Body of pancreas (tissue), 4 donors: ENCODE data around the gene HAUS7. TPM values are rescaled to one million over a fixed set of nuclear protein-coding genes. Genes with fewer than 3 reads are reported as not detected.

Source experiments
- ATAC-seq: fragments of 150-250 bp; one replicate; pipeline ENCODE4 v1.9.1; 2016
- DNase-seq, 4 donors: peaks; one replicate each; pipeline ENCODE4 v3.0.0-alpha.2; 2019
- H3K27ac ChIP-seq, 4 donors: fragments of 200-600 bp; sonication (generic); 1 replicate in 3 of 4; 2 replicates in 1 of 4; pipeline versions ENCODE4 v1.5.1 to v1.6.1; 2016 to 2019; ENCODE audit warnings: mild to moderate bottlenecking in 1 of 4, mixed read lengths in 1 of 4, moderate library complexity in 1 of 4
- H3K27me3 ChIP-seq, 2 donors: fragments of 200-600 bp; sonication (generic); one replicate each; pipeline ENCODE4 v1.6.0; 2016; ENCODE audit warnings: mild to moderate bottlenecking in 1 of 2
- H3K36me3 ChIP-seq, 2 donors: fragments of 200-600 bp; sonication (generic); replicated peaks in 1 of 2; 2 replicates each; pipeline ENCODE4 v1.5.1; 2016; ENCODE audit warnings: low read depth in 2 of 2; ENCODE audit not compliant: insufficient read depth in 1 of 2
- H3K4me1 ChIP-seq: fragments of 200-600 bp; sonication (generic); one replicate; pipeline ENCODE4 v1.6.0; 2016
- H3K4me3 ChIP-seq, 2 donors: fragments of 200-600 bp; sonication (generic); 1 replicate in 1 of 2; 2 replicates in 1 of 2; pipeline ENCODE4 v1.5.1; 2016 to 2019
- H3K9me3 ChIP-seq, 3 donors: fragments of 200-600 bp; sonication (generic); 1 replicate in 2 of 3; 2 replicates in 1 of 3; pipeline ENCODE4 v1.5.1; 2016
- CTCF ChIP-seq, 7 experiments: fragments of 450-650 bp in 4 of 7; fragments of 200-600 bp in 3 of 7; sonication (generic) in 3 of 7; IDR thresholded peaks; one replicate each; pipeline ENCODE4 v1.5.1; 2016 to 2019; ENCODE audit warnings: antibody characterized with exemption in 7 of 7
- POLR2A ChIP-seq, 3 donors: fragments of 450-650 bp; IDR thresholded peaks; one replicate each; pipeline ENCODE4 v1.6.1; 2016; ENCODE audit warnings: antibody characterized with exemption in 3 of 3, mild to moderate bottlenecking in 2 of 3
- WGBS, 2 donors: methylation state at CpG; one replicate each; pipeline ENCODE4 v1.1.5; 2017; 5-methylcytosine and 5-hydroxymethylcytosine counted together
- intact Hi-C: fragments of 100-400 bp; cut with DNase I; formaldehyde crosslinking; loops from one replicate; pipeline ENCODE4 v1.15.1; 2023
- total RNA-seq, 2 donors: library from RNA; depleted of rRNA; stranded (reverse); fragments of >200 nt; gene quantifications; one replicate each; pipeline ENCODE4 v1.1.0, GENCODE V29; 2016

The HAUS7 gene
- total RNA-seq, 2 donors from 2014 or later: 3.1 to 38.2 TPM

GRCh38 chrX:153445856-153446635, 24.3 kb downstream of the HAUS7 start, which contains the start of gene TREX2:
Gene TREX2 (minus strand): TSS chrX:153446056. CDS start chrX:153445430, 626 bp downstream.
- no peak within 1 kb of the TSS for H3K27ac ChIP-seq
- WGBS, 2 donors: 64% methylated on average over 16 of the region's 30 CpGs; no CpG with 5 or more reads in 1 of the 2 donors
- TF ChIP-seq POLR2A (IDR thresholded peaks at IDR 0.05) (no peak), CTCF (IDR thresholded peaks at IDR 0.05) (no peak)
- DNase-seq: no peak
- no peaks in the 10 kb centered on the region for H3K27me3 ChIP-seq
- intact Hi-C loops: no loop called here
- H3K4me3 ChIP-seq: no peak within 1 kb of the TSS
- no peak for ATAC-seq
- H3K9me3 ChIP-seq: no peaks in the 10 kb centered on the region
- no peaks in the 10 kb centered on the region for H3K4me1 ChIP-seq
- H3K36me3 ChIP-seq: no peaks in the 10 kb centered on the region

- Histone ChIP-seq H3K9me3 (no peaks in the 10 kb centered on the region), H3K4me3 (no peak overlapping the region), H3K27me3 (no peaks in the 10 kb centered on the region), H3K4me1 (no peaks in the 10 kb centered on the region), H3K27ac (no peak overlapping the region), H3K36me3 (no peaks in the 10 kb centered on the region)
- ATAC-seq (no peak), DNase-seq (no peak)
- TF ChIP-seq POLR2A (IDR thresholded peaks at IDR 0.05): no peak
- no peak for TF ChIP-seq CTCF (IDR thresholded peaks at IDR 0.05)
- intact Hi-C loops: no loop called here
- 80% methylated on average over 14 of the region's 35 CpGs; no CpG with 5 or more reads in 1 of the 2 donors for WGBS, 2 donors
Measured at GRCh38 chrX:153445106-153445855, 25.1 kb downstream of the HAUS7 start.

GRCh38 chrX:153444333-153445011, 25.9 kb downstream of the HAUS7 start:
- H3K4me3 ChIP-seq: no peak overlapping the region
- H3K4me1 ChIP-seq: no peaks in the 10 kb centered on the region
- H3K27ac ChIP-seq: no peak overlapping the region
- no peaks in the 10 kb centered on the region for H3K27me3 ChIP-seq
- DNase-seq (no peak), ATAC-seq (no peak)
- WGBS, 2 donors: 77% methylated on average over 22 of the region's 37 CpGs; no CpG with 5 or more reads in 1 of the 2 donors
- no peak for TF ChIP-seq POLR2A (IDR thresholded peaks at IDR 0.05)
- no peak for TF ChIP-seq CTCF (IDR thresholded peaks at IDR 0.05)
- H3K36me3 ChIP-seq: no peaks in the 10 kb centered on the region
- intact Hi-C loops: no loop called here
- H3K9me3 ChIP-seq: no peaks in the 10 kb centered on the region

- WGBS, 2 donors: 71 to 93% methylated on average over 3 to 11 of the region's 25 CpGs
- Histone ChIP-seq H3K27me3 (no peaks in the 10 kb centered on the region), H3K4me1 (no peaks in the 10 kb centered on the region), H3K27ac (no peak overlapping the region), H3K9me3 (no peaks in the 10 kb centered on the region), H3K4me3 (no peak overlapping the region), H3K36me3 (no peaks in the 10 kb centered on the region)
- ATAC-seq: no peak
- intact Hi-C loops: no loop called here
- no peak for DNase-seq
- TF ChIP-seq CTCF (IDR thresholded peaks at IDR 0.05) (no peak), POLR2A (IDR thresholded peaks at IDR 0.05) (no peak)
Measured at GRCh38 chrX:153443476-153444332, 26.7 kb downstream of the HAUS7 start.
